GM19035 (cell line): ENCODE results near the gene PAX7.

Experiments
- ATAC-seq: cut with Tn5 transposase; IDR thresholded peaks from one replicate; pipeline ENCODE4 v1.9.1; 2021; ENCODE audit not compliant: unreplicated experiment

The PAX7 gene

GRCh38 chr1:18618546-18619466 is 11.8 kb upstream of the PAX7 start:
- no peak for ATAC-seq

- no peak for ATAC-seq
Measured at GRCh38 chr1:18619467-18619835, 11.2 kb upstream of the PAX7 start.

- ATAC-seq: no peak
Measured at GRCh38 chr1:18628511-18628910, 2.1 kb upstream of the PAX7 start.

GRCh38 chr1:18629659-18630510 is 761 bp upstream of the PAX7 start:
- ATAC-seq: no peak

- ATAC-seq: no peak
Measured at GRCh38 chr1:18631496-18632217, 1.0 kb downstream of the PAX7 start.

- ATAC-seq: no peak
Measured at GRCh38 chr1:18632218-18632588, 1.6 kb downstream of the PAX7 start.

GRCh38 chr1:18632783-18633421 is 2.3 kb downstream of the PAX7 start:
- no peak for ATAC-seq

GRCh38 chr1:18633422-18634155 is 2.9 kb downstream of the PAX7 start:
- ATAC-seq: no peak

GRCh38 chr1:18634276-18634675 is 3.6 kb downstream of the PAX7 start:
- no peak for ATAC-seq

GRCh38 chr1:18635070-18635577 is 4.5 kb downstream of the PAX7 start:
- no peak for ATAC-seq

- no peak for ATAC-seq
Measured at GRCh38 chr1:18635891-18636595, 5.4 kb downstream of the PAX7 start.

GRCh38 chr1:18636596-18637508 is 6.2 kb downstream of the PAX7 start:
- ATAC-seq: no peak

GRCh38 chr1:18637511-18637960 is 6.9 kb downstream of the PAX7 start:
- ATAC-seq: no peak

GRCh38 chr1:18637962-18638834 is 7.6 kb downstream of the PAX7 start:
- ATAC-seq: no peak

- no peak for ATAC-seq
Measured at GRCh38 chr1:18638835-18639364, 8.3 kb downstream of the PAX7 start.

- no peak for ATAC-seq
Measured at GRCh38 chr1:18639368-18640055, 8.9 kb downstream of the PAX7 start.
